Gastrocnemius medialis (tissue), 4 donors: ENCODE data around the gene THOC5. TPM values are rescaled to one million over a fixed set of nuclear protein-coding genes. Genes with fewer than 3 reads are reported as not detected.

Experiments
- ATAC-seq, 2 donors: fragments of 150-250 bp; one replicate each; pipeline ENCODE4 v1.9.1; 2016
- DNase-seq, 2 donors: peaks; one replicate each; pipeline ENCODE4 v3.0.0-alpha.2; 2019
- H3K27ac ChIP-seq, 4 donors: fragments of 200-600 bp; sonication (generic); 1 replicate in 1 of 4; 2 replicates in 3 of 4; pipeline ENCODE4 v1.5.1; 2016 to 2018; ENCODE audit warnings: mild to moderate bottlenecking in 2 of 4, moderate library complexity in 1 of 4
- H3K27me3 ChIP-seq, 3 donors: fragments of 200-600 bp; sonication (generic) in 2 of 3; 1 replicate in 1 of 3; 2 replicates in 2 of 3; pipeline versions ENCODE4 v1.5.1 to v1.6.0; 2016 to 2019; ENCODE audit warnings: mild to moderate bottlenecking in 1 of 3, moderate library complexity in 1 of 3
- H3K36me3 ChIP-seq, 2 donors: fragments of 200-600 bp; sonication (generic) in 1 of 2; one replicate each; pipeline ENCODE4 v1.5.1; 2017 to 2018
- H3K4me1 ChIP-seq, 2 donors: fragments of 200-600 bp; sonication (generic) in 1 of 2; one replicate each; pipeline ENCODE4 v1.5.1; 2016 to 2017; ENCODE audit warnings: mild to moderate bottlenecking in 2 of 2
- H3K4me3 ChIP-seq, 4 donors: fragments of 200-600 bp; sonication (generic) in 3 of 4; 1 replicate in 1 of 4; 2 replicates in 3 of 4; pipeline ENCODE4 v1.5.1; 2016 to 2019; ENCODE audit warnings: mild to moderate bottlenecking in 2 of 4
- H3K9me3 ChIP-seq, 3 donors: fragments of 200-600 bp; sonication (generic) in 2 of 3; 1 replicate in 1 of 3; 2 replicates in 2 of 3; pipeline ENCODE4 v1.5.1; 2016 to 2019
- CTCF ChIP-seq, 5 experiments: fragments of 450-650 bp in 3 of 5; fragments of 200-600 bp in 2 of 5; sonication (generic) in 2 of 5; IDR thresholded peaks in 4 of 5; conservative IDR thresholded peaks in 1 of 5; 1 replicate in 4 of 5; 2 replicates in 1 of 5; pipeline ENCODE4 v1.5.1; 2016 to 2019; ENCODE audit warnings: antibody characterized with exemption in 5 of 5, mild to moderate bottlenecking in 3 of 5, moderate library complexity in 3 of 5
- POLR2A ChIP-seq, 2 donors: fragments of 450-650 bp; IDR thresholded peaks; one replicate each; pipeline ENCODE4 v1.6.1; 2017; ENCODE audit warnings: antibody characterized with exemption in 2 of 2, mild to moderate bottlenecking in 2 of 2, moderate library complexity in 2 of 2
- in situ Hi-C, 4 donors: fragments of 200-750 bp; cut with MboI; loops; one replicate each; pipeline versions ENCODE4 v1.15.0 to v1.8.0; 2017; ENCODE audit warnings: low sequenced_read_pairs in 4 of 4
- intact Hi-C: fragments of 100-400 bp; cut with DNase I; formaldehyde crosslinking; loops from one replicate; pipeline ENCODE4 v1.15.1; 2023; ENCODE audit warnings: low total_unique reads
- total RNA-seq, 4 donors: library from RNA; depleted of rRNA; stranded (reverse); fragments of >200 nt; gene quantifications; one replicate each; pipeline versions ENCODE4 v1.1.0 to v1.2.3, GENCODE V29; 2016

THOC5 gene
- total RNA-seq, 4 donors from 2014 or later: 38.4 to 71.4 (median 56.3) TPM

GRCh38 chr22:29479417-29480261 lies 73.9 kb downstream of the THOC5 start, which contains the start of gene NEFH:
Gene NEFH (plus strand): TSS chr22:29480218. CDS start chr22:29480263, 45 bp downstream.
- DNase-seq: no peak
- no peaks in the 10 kb centered on the region for H3K9me3 ChIP-seq
- H3K36me3 ChIP-seq: no peaks in the 10 kb centered on the region
- H3K4me1 ChIP-seq: peaks cover 0 to 7% of the 10 kb centered on the region in 2 donors
- peaks cover 47 to 56% (median 51%) of the 10 kb centered on the region in 3 donors for H3K27me3 ChIP-seq
- in situ Hi-C loops (no loop called here), intact Hi-C loops (no loop called here)
- peak within 1 kb of the TSS in 3 of 4 donors; percentile 21 to 31 (median 21) for H3K4me3 ChIP-seq
- H3K27ac ChIP-seq: no peak within 1 kb of the TSS
- no peak for ATAC-seq
- TF ChIP-seq CTCF (IDR thresholded peaks at IDR 0.05 in 4 of 5, conservative IDR thresholded peaks at IDR 0.05 in 1 of 5) (no peak), POLR2A (IDR thresholded peaks at IDR 0.05) (no peak)

GRCh38 chr22:29478326-29479276 lies 75.0 kb downstream of the THOC5 start:
- Histone ChIP-seq H3K4me3 (no peak overlapping the region), H3K27ac (no peak overlapping the region), H3K36me3 (no peaks in the 10 kb centered on the region), H3K4me1 (peaks cover 0 to 7% of the 10 kb centered on the region in 2 donors), H3K9me3 (no peaks in the 10 kb centered on the region), H3K27me3 (peaks cover 47 to 56% (median 51%) of the 10 kb centered on the region in 3 donors)
- TF ChIP-seq POLR2A (IDR thresholded peaks at IDR 0.05) (no peak), CTCF (IDR thresholded peaks at IDR 0.05 in 4 of 5, conservative IDR thresholded peaks at IDR 0.05 in 1 of 5) (no peak)
- in situ Hi-C loops (no loop called here), intact Hi-C loops (no loop called here)
- no peak for DNase-seq
- no peak for ATAC-seq

- intact Hi-C loops: no loop called here
- Histone ChIP-seq H3K4me1 (peaks cover 0 to 7% of the 10 kb centered on the region in 2 donors), H3K9me3 (no peaks in the 10 kb centered on the region), H3K36me3 (no peaks in the 10 kb centered on the region), H3K27me3 (peaks cover 47 to 55% (median 47%) of the 10 kb centered on the region in 3 donors), H3K4me3 (no peak overlapping the region), H3K27ac (no peak overlapping the region)
- TF ChIP-seq CTCF (IDR thresholded peaks at IDR 0.05 in 4 of 5, conservative IDR thresholded peaks at IDR 0.05 in 1 of 5) (no peak), POLR2A (IDR thresholded peaks at IDR 0.05) (no peak)
- ATAC-seq: no peak
- DNase-seq: no peak
- in situ Hi-C loops: no loop called here
These were observed 75.7 kb downstream of the THOC5 start for GRCh38 chr22:29477723-29478318.

- no peaks in the 10 kb centered on the region for H3K9me3 ChIP-seq
- TF ChIP-seq CTCF (IDR thresholded peaks at IDR 0.05 in 4 of 5, conservative IDR thresholded peaks at IDR 0.05 in 1 of 5) (no peak), POLR2A (IDR thresholded peaks at IDR 0.05) (no peak)
- no peak for DNase-seq
- peaks cover 30 to 40% (median 31%) of the 10 kb centered on the region in 3 donors for H3K27me3 ChIP-seq
- peaks cover 0 to 2% of the 10 kb centered on the region in 2 donors for H3K4me1 ChIP-seq
- in situ Hi-C loops: no loop called here
- H3K4me3 ChIP-seq: no peak overlapping the region
- ATAC-seq: no peak
- H3K36me3 ChIP-seq: no peaks in the 10 kb centered on the region
- no peak overlapping the region for H3K27ac ChIP-seq
- intact Hi-C loops: no loop called here
These were observed 77.4 kb downstream of the THOC5 start for GRCh38 chr22:29476116-29476515.
